Neural cell (in vitro differentiated cells): ENCODE measurements around the gene PVALB. TPM values are rescaled to one million over a fixed set of nuclear protein-coding genes. Genes with fewer than 3 reads are reported as not detected.

Source experiments
- H2AFZ ChIP-seq: fragments of 200-600, 300-800 bp; sonication (generic), shearing (Covaris generic); 2 replicates; pipeline ENCODE4 v1.6.0; 2014; ENCODE audit warnings: low read depth, mild to moderate bottlenecking, antibody characterized with exemption, low read length, moderate library complexity
- H3F3A ChIP-seq: fragments of 200-600 bp; shearing (Covaris generic); 2 replicates; pipeline ENCODE4 v1.6.1; 2016; ENCODE audit warnings: mild to moderate bottlenecking, moderate library complexity, mixed read lengths, antibody characterized with exemption, low read length; ENCODE audit not compliant: insufficient read depth, poor library complexity, severe bottlenecking
- H3K27ac ChIP-seq: fragments of 200-600, 300-800 bp; sonication (generic), shearing (Covaris generic); 2 replicates; pipeline ENCODE4 v1.5.1; 2014; ENCODE audit warnings: mild to moderate bottlenecking, low read length, moderate library complexity
- H3K27me3 ChIP-seq: fragments of 300-800, 200-600 bp; sonication (generic), shearing (Covaris generic); 2 replicates; pipeline ENCODE4 v1.6.0; 2014; ENCODE audit warnings: mild to moderate bottlenecking, low read depth, low read length, moderate library complexity; ENCODE audit not compliant: insufficient read depth
- H3K36me3 ChIP-seq: fragments of 300-800, 200-600 bp; sonication (generic), shearing (Covaris generic); 2 replicates; pipeline ENCODE4 v1.5.1; 2014; ENCODE audit warnings: mild to moderate bottlenecking, antibody characterized with exemption, low read length, moderate library complexity; ENCODE audit not compliant: insufficient read depth
- H3K4me2 ChIP-seq: fragments of 300-800, 200-600 bp; sonication (generic), shearing (Covaris generic); 2 replicates; pipeline ENCODE4 v1.6.0; 2014; ENCODE audit warnings: mild to moderate bottlenecking, low read length
- H3K4me3 ChIP-seq: fragments of 300-800, 200-600 bp; sonication (generic), shearing (Covaris generic); 2 replicates; pipeline ENCODE4 v1.5.1; 2014; ENCODE audit warnings: mild to moderate bottlenecking, low read length, moderate library complexity
- H3K79me2 ChIP-seq: fragments of 200-600 bp; shearing (Covaris generic); replicated peaks from 2 replicates; pipeline ENCODE4 v1.6.0; 2014; ENCODE audit warnings: mild to moderate bottlenecking, low read length, moderate library complexity; ENCODE audit not compliant: insufficient read depth
- H3K9ac ChIP-seq: fragments of 300-800, 200-600 bp; sonication (generic), shearing (Covaris generic); 2 replicates; pipeline ENCODE4 v1.6.1; 2016; ENCODE audit warnings: mild to moderate bottlenecking, low read length, mixed read lengths
- H3K9me2 ChIP-seq: fragments of 200-600 bp; shearing (Covaris generic); 2 replicates; pipeline ENCODE4 v1.6.1; 2016; ENCODE audit warnings: mild to moderate bottlenecking, low read length, mixed read lengths; ENCODE audit not compliant: insufficient read depth
- H3K9me3 ChIP-seq: fragments of 200-600, 300-800 bp; sonication (generic), shearing (Covaris generic); 2 replicates; pipeline ENCODE4 v1.6.1; 2016; ENCODE audit warnings: mild to moderate bottlenecking, mixed run types, low read length, moderate library complexity, mixed read lengths
- H4K20me1 ChIP-seq: fragments of 200-600 bp; shearing (Covaris generic); 2 replicates; pipeline ENCODE4 v1.6.1; 2016; ENCODE audit warnings: mild to moderate bottlenecking, mixed run types; ENCODE audit not compliant: insufficient read depth
- EP300 ChIP-seq: fragments of 450-650 bp; conservative IDR thresholded peaks from 2 replicates; pipeline ENCODE4 v1.6.1; 2014; ENCODE audit warnings: antibody characterized with exemption, mild to moderate bottlenecking, moderate library complexity; ENCODE audit not compliant: poor library complexity, severe bottlenecking
- EZH2 ChIP-seq: fragments of 200-600, 300-800 bp; shearing (Covaris generic), sonication (generic); IDR thresholded peaks from 2 replicates; pipeline ENCODE4 v1.6.1; 2014; ENCODE audit warnings: antibody characterized with exemption, low read length, borderline replicate concordance, mild to moderate bottlenecking; ENCODE audit not compliant: insufficient read depth, poor library complexity, severe bottlenecking
- MXI1 ChIP-seq: fragments of 450-650 bp; conservative IDR thresholded peaks from 2 replicates; pipeline ENCODE4 v1.6.1; 2014; ENCODE audit warnings: antibody characterized with exemption, mild to moderate bottlenecking; ENCODE audit not compliant: poor library complexity, severe bottlenecking
- POLR2AphosphoS5 ChIP-seq: IDR thresholded peaks from 2 replicates; pipeline ENCODE4 v1.6.1; 2012
- RAD21 ChIP-seq: fragments of 450-650 bp; conservative IDR thresholded peaks from 2 replicates; pipeline ENCODE4 v1.6.1; 2014; ENCODE audit warnings: antibody characterized with exemption, mild to moderate bottlenecking, moderate library complexity
- SMC3 ChIP-seq: fragments of 450-650 bp; conservative IDR thresholded peaks from 2 replicates; pipeline ENCODE4 v1.6.1; 2014; ENCODE audit warnings: antibody characterized with exemption, mild to moderate bottlenecking, moderate library complexity; ENCODE audit not compliant: poor library complexity
- TAF1 ChIP-seq: IDR thresholded peaks from 2 replicates; pipeline ENCODE4 v1.6.1; 2012; ENCODE audit warnings: low read depth
- polyA plus RNA-seq: library from polyadenylated mRNA; depleted of rRNA; stranded (reverse); fragments of >200 nt; gene quantifications from 2 replicates; pipeline ENCODE4 v1.2.3, GENCODE V29; 2014
- TF ChIP-seq, protein P1 (sequence below): IDR thresholded peaks from 2 replicates; pipeline ENCODE4 v1.6.1; 2012; ENCODE audit warnings: borderline replicate concordance
- TF ChIP-seq, protein P2 (sequence below): fragments of 450-650 bp; IDR thresholded peaks from 2 replicates; pipeline ENCODE4 v1.5.1; 2014; ENCODE audit warnings: antibody characterized with exemption, mild to moderate bottlenecking, moderate library complexity; ENCODE audit not compliant: poor library complexity, severe bottlenecking

The PVALB gene
- polyA plus RNA-seq, 1 donor from 2014 or later = not detected

DNA sequence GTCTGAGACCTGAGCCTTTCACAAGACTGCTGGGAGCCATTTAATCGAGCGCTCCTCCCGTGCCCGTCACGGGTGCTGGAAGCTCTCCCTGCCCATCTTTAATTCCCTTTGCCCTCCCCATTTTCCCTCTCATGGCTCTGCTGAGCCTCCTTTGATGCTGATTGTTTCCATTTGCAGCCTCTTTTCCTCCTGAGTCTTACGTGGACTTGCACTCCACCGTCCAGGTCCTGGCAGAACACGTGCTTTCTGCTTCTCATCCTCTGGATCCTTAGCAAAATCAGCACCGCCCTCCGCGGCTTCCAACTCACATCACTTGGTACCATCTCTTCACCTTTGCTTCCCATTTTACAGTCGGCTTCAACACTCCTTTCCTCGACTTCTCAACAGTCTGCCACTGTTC lies 48.2 kb downstream of the PVALB start:
- no peak overlapping the region for H2AFZ ChIP-seq
- TF ChIP-seq, protein P1, sequence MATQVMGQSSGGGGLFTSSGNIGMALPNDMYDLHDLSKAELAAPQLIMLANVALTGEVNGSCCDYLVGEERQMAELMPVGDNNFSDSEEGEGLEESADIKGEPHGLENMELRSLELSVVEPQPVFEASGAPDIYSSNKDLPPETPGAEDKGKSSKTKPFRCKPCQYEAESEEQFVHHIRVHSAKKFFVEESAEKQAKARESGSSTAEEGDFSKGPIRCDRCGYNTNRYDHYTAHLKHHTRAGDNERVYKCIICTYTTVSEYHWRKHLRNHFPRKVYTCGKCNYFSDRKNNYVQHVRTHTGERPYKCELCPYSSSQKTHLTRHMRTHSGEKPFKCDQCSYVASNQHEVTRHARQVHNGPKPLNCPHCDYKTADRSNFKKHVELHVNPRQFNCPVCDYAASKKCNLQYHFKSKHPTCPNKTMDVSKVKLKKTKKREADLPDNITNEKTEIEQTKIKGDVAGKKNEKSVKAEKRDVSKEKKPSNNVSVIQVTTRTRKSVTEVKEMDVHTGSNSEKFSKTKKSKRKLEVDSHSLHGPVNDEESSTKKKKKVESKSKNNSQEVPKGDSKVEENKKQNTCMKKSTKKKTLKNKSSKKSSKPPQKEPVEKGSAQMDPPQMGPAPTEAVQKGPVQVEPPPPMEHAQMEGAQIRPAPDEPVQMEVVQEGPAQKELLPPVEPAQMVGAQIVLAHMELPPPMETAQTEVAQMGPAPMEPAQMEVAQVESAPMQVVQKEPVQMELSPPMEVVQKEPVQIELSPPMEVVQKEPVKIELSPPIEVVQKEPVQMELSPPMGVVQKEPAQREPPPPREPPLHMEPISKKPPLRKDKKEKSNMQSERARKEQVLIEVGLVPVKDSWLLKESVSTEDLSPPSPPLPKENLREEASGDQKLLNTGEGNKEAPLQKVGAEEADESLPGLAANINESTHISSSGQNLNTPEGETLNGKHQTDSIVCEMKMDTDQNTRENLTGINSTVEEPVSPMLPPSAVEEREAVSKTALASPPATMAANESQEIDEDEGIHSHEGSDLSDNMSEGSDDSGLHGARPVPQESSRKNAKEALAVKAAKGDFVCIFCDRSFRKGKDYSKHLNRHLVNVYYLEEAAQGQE = no peak
- TF ChIP-seq, protein P2, sequence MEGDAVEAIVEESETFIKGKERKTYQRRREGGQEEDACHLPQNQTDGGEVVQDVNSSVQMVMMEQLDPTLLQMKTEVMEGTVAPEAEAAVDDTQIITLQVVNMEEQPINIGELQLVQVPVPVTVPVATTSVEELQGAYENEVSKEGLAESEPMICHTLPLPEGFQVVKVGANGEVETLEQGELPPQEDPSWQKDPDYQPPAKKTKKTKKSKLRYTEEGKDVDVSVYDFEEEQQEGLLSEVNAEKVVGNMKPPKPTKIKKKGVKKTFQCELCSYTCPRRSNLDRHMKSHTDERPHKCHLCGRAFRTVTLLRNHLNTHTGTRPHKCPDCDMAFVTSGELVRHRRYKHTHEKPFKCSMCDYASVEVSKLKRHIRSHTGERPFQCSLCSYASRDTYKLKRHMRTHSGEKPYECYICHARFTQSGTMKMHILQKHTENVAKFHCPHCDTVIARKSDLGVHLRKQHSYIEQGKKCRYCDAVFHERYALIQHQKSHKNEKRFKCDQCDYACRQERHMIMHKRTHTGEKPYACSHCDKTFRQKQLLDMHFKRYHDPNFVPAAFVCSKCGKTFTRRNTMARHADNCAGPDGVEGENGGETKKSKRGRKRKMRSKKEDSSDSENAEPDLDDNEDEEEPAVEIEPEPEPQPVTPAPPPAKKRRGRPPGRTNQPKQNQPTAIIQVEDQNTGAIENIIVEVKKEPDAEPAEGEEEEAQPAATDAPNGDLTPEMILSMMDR = no peak
- TF ChIP-seq RAD21 (no peak), EZH2 (no peak), MXI1 (no peak), TAF1 (no peak), SMC3 (no peak), POLR2AphosphoS5 (no peak), EP300 (no peak)
- no peaks in the 10 kb centered on the region for H3K36me3 ChIP-seq

DNA sequence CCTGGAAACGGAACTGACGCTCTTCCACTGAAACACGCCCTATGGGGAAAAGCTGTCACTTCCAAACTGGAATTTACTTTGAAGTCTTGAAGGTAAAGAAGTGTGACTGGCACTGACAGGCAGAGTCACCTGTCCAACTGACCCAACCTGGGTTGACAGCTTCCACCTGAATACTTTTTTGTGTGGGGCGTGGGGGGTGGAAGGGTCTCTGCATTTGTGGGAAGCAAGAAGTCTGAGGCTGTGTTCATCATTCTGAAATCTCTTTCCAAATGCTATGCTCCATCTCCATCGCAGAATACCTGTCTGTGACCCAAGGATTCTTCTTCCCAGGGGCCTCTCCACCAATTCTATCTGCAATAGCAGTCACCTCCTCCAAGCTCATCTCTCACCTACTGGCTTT lies 48.7 kb downstream of the PVALB start:
- H3F3A ChIP-seq = no peaks in the 10 kb centered on the region
- no peaks in the 10 kb centered on the region for H3K36me3 ChIP-seq
- TF ChIP-seq EZH2 = no peak
- no peak for TF ChIP-seq MXI1
- no peak for TF ChIP-seq SMC3
- TF ChIP-seq POLR2AphosphoS5 = no peak
- TF ChIP-seq EP300 = no peak
- TF ChIP-seq, protein P1 = no peak
- no peak for TF ChIP-seq TAF1
- TF ChIP-seq, protein P2 = no peak
- no peak for TF ChIP-seq RAD21
- H3K79me2 ChIP-seq = peaks cover 3% of the 10 kb centered on the region
- no peaks in the 10 kb centered on the region for H4K20me1 ChIP-seq
- H3K27me3 ChIP-seq = no peaks in the 10 kb centered on the region
- H3K9me2 ChIP-seq = no peaks in the 10 kb centered on the region
- no peak overlapping the region for H3K4me2 ChIP-seq
- no peak overlapping the region for H3K27ac ChIP-seq
- no peak overlapping the region for H3K4me3 ChIP-seq
- H3K9me3 ChIP-seq = no peaks in the 10 kb centered on the region
- no peak overlapping the region for H2AFZ ChIP-seq
- no peak overlapping the region for H3K9ac ChIP-seq

More for the DNA sequence above, 48.2 kb downstream of the PVALB start:
- H3K79me2 ChIP-seq = peaks cover 4% of the 10 kb centered on the region
- no peak overlapping the region for H3K9ac ChIP-seq
- no peaks in the 10 kb centered on the region for H3K9me2 ChIP-seq
- H3K27me3 ChIP-seq = no peaks in the 10 kb centered on the region
- no peaks in the 10 kb centered on the region for H3F3A ChIP-seq
- H3K4me2 ChIP-seq = no peak overlapping the region
- H3K4me3 ChIP-seq = no peak overlapping the region
- H3K9me3 ChIP-seq = no peaks in the 10 kb centered on the region
- H4K20me1 ChIP-seq = no peaks in the 10 kb centered on the region
- no peak overlapping the region for H3K27ac ChIP-seq
